ENCODE results near the gene NOXRED1.

NOXRED1 gene

DNA sequence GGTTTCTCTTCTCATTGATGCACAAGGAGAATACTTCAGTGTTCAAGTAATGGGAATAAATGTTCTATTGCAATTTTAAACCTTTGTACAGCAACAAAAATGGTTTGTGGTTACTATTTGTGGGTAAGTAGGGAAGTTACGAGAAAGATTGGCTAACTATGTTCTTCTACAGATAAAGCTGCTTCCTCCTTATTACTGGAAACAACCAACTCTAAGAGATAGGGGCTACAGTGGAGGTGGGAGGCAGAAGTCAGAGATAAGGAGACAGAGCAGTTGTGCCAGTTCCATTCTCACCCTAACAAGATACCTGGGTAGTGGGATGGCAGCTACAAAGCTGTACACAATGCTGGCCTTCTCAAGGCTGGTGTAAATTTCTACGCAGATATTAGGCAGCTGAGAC is 16.2 kb downstream of the NOXRED1 start:
- DNase-seq = no peak

DNA sequence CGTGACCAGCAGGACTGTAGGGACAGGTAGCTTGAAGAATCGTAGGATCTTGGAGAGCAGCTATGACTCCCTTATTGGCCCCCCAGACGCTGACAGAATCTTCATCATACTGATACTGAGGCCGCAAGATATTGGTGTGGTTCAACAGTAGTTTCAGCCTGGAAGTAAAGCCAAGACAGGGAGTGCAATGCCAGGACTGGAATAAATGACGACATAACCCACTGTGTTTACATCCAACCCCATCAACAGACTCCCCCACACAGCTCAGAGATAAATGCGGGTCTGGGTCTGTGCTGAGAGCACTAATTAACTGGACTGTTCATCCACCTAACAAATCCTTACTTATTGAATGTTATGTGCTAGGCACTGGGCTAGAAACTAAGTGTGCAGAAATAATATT is 16.6 kb downstream of the NOXRED1 start:
- no peak for DNase-seq

- DNase-seq = no peak
Measured at GRCh38 chr14:77406086-77406485, 17.2 kb downstream of the NOXRED1 start.

DNA sequence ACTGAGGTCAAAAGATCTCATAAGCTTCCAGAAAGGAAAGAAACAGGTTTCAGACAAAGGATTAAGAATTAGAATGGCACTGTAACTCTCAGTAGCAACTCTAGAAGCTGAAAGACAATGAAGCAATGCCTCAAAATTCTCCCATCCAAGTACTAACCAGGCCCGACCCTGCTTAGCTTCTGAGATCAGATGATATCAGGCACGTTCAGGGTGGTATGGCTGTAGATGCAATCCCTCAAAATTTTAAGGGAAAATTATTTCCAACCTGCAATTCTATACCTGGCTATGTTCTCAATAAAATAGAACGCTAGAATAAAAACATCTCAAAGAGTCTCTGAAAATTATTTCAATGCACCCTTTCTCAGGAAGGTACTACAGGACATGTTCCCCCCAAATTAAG is 19.6 kb downstream of the NOXRED1 start:
- no peak for DNase-seq

DNA sequence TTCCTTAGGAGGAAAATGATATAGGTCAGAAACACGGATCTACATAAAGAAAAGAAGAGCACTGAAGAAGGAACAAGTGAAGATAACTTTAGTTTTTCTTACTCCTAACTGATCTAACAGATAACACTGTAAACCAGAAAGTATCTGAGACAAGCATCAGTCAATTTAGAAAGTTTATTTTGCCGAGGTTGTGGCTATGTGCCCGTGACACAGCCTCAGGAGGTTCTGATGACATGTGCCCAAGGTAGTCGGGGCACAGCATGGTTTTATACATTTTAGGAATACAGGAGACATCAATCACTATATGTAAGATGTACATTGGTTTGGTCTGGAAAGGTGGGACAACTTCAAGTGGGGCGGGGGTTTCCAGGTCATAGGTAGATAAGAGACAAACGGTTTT is 23.1 kb downstream of the NOXRED1 start:
- no peak for DNase-seq

DNA sequence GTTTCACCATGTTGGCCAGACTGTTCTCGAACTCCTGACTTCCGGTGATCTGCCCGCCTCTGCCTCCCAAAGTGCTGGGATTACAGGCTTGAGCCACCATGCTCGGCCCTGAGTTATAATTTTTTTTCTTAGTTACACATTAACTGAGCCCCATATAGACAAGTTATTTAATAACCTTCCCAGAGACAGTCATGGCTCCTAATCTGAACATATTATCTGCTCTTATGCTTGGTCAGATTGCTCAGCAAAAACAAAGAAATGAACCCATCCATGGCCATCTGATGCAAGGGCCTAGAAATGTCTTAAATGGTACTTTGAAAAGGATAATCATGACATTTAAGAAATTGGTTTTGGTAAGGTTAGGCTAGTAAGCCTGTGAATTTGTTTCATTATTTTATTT is 33.1 kb downstream of the NOXRED1 start:
- DNase-seq = no peak

DNA sequence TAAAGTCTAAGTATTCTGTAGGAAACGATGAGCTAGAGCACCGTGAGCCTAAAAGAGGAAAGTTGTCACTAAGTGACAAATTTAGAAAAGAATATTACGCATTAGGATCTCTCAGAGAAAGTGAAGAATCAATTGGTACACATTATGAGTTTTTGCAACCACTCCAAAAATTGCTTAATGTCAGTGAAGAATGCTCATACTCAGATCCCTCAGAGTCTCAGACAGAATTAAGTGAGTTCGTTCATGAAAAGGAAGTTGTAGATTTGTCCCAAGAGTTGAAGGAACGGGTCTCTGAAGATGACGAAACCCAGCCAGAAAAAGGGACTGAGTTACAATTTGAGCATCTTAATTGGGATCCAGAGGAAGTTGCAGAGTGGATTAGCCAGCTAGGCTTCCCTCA is 44.6 kb downstream of the NOXRED1 start:
- no peak for DNase-seq

DNA sequence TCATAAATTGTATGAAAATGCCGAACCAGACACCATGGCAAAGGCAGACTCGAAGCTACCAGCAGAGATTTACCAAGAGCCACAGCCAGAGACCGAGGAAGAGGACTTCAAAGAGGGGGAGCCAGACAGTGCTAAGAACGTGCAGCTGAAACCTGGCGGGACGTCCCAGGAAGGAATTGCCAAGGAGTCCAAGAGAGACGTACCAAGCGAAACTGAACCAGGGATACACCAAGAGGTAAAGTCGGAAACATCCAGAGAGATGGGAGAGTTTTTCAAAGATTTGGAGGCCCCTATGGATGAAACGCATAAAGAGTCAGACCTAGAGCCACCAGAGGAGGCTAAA is 45.9 kb downstream of the NOXRED1 start:
- no peak for DNase-seq

DNA sequence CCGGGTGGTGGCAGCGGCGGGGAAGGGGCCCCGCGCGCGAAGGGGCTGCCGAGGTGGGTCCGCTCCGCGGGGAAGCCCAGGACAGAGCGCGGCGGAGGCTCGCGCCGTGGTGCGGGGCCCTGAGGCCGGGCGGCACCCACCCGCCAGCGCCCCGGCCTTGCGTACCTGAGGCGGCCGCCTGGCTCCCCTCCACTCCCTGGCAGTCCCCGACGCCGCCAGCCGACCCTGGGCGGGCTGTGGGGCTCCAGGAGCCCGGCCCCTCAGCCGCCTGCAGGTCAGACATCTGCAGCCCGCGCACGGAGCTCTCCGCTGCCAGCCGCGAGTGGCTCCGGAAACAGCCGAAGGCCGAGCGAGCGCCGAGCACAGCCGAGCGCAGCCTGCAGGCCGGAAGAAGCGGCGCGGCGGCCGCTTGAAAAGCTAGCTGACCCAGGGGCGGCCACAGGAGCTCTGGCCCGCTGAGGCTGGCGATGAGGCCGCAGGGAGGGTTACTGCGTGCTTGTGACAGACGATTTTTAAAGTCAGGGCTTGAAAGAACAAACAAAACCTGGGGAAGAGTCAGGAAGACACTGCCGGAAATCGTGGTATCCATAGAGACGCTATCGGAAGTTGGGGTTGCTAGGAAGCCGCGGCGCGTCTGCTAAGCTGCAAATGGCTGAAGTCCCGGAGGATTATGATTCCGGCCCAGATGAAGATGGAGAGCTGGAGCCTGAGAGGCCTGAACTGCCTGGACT is 46.4 kb downstream of the NOXRED1 start, which contains the start of the genes SAMD15 and TMED8:
SAMD15 (plus strand) TSS at position 609 of the 731 bp plus-strand sequence; CDS start at position 649, 40 bp downstream.
TMED8 (minus strand) TSS at position 324 of the 731 bp plus-strand sequence; CDS start at position 283, 41 bp downstream.
- peak; percentile 17 for DNase-seq

DNA sequence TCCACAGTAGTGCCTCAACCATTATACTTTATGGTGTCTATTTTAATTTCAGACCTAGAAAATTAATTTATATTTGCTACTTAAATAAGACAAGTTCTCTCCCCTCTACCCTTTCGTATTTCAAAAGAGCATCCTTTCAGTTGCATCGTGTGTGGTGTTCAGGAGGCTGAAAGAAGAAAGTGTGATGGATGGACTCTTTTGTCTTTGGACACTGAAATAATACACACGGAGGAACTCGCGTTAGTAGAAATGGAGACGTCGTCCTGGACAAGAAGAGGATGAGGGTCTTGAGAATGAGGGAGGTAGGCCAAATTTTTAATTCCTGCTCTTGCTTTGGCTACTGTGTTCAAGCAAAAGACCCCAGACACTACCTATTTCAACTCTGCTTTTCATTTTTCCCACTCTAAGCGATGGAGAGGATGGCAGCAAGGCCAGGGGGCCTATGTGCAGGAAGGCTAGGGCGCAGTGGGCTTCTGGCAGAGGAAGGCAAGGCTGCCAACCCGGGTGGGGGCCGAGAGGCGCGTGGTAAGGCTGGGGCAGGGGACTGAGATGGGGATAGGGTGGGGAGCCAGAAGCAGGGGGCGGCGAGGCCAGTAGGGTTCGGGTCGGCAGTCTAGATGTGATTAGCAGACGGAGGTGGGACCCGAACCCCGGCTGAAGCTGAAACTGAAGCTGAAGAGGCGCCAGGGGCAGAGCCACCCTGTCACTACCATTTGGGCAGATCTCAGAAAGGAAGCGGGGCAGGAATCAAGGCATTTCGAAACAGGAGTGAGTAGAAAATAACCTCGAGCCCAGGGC is 47.2 kb downstream of the NOXRED1 start:
- no peak for DNase-seq

DNA sequence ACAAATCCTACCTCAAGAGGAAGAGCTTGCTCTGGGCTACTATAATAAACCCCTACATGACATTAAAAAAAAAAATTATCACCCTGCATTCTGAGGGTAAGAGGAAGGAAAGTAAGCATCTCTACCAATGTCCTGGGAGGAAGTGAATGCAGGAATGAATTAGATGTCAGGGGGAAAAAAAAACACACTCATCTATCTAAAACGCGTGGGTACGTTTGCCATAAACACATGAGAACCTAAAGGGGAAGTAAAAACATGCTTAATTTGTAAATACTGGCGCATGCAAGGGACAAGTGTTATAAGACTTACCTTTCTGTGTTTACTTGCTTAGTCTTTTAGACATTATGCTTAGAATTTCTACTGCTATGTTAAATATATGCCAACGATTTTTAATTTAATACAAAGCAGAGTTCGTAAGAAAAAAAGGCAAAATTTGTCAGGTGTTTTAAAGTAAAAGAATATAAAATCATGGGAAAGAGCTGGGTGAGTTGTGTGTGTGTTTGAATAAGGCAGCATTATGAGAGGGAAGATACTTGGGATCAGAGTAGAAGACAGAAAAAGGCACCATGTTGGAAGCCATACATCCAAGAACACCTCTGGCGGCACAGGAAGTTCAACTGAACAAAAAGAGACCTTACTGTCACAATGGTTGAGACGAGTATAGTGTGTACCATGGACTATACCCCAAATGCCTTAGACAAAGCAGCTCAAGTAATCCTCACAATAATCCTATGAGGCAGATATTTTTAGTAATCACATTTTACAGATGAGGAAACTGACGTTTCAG is 48.0 kb downstream of the NOXRED1 start:
- DNase-seq = no peak

GRCh38 chr14:77372304-77372841 is 51.0 kb downstream of the NOXRED1 start:
- no peak for DNase-seq

GRCh38 chr14:77369285-77369684 is 54.0 kb downstream of the NOXRED1 start:
- DNase-seq = no peak

- DNase-seq = no peak
Measured at GRCh38 chr14:77364146-77364545, 59.2 kb downstream of the NOXRED1 start.

DNA sequence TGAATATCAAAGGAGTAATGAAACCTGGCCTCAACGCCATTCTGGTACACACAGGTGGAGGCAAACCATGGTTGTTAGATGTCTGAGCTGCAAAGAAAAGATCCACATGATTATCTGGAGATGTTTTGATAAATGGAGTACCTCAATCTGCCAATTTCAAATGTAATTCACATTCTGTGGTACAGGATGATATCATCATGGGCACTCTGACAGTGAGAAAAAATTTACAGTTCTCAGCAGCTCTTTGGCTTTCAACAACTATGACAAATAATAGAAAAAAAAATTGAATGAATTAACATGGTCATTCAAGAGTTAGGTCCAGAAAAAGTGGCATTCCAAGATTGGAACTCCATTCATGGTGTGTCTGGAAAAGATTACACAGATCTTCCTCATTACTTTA is 63.7 kb downstream of the NOXRED1 start:
- no peak for DNase-seq

DNA sequence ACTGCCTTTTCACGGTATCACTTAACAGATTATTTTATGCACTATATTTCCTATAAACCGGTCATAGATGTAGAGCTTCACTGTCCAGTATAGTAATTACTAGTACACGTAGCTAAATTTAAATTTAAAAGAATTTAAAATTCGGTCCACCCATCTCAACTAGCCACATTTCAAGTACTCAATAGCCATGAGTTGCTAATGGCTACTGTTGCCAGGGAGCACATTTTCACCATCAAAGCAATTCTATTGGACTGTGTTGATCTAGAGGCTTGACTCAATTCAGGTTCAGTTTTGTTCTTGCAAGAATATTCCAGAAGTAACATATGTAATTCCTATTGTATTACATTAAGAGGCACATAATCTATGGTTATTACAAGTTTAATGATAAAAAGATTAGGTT is 66.4 kb downstream of the NOXRED1 start:
- no peak for DNase-seq

GRCh38 chr14:77355811-77356210 is 67.5 kb downstream of the NOXRED1 start:
- no peak for DNase-seq

GRCh38 chr14:77353469-77354141 is 69.7 kb downstream of the NOXRED1 start:
- DNase-seq = no peak

DNA sequence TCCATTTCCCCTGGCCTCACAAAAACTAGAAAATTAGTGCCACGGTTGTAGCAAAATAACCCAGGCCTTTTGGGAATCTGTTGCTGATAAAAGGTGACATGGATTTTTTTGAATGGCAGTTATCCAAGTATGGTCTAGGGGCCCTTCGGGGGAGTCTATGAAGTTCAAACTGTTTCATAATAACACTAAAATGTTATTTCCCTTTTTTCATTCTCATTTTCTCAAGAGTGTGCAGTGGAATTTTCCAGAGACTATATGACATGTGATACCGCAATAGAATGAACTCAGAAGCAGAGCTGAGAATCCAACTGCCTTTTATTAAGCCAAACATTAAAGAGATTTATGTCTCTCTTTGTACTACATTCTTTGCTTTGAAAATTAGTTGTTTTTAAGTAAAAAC is 75.6 kb downstream of the NOXRED1 start:
- no peak for DNase-seq

DNA sequence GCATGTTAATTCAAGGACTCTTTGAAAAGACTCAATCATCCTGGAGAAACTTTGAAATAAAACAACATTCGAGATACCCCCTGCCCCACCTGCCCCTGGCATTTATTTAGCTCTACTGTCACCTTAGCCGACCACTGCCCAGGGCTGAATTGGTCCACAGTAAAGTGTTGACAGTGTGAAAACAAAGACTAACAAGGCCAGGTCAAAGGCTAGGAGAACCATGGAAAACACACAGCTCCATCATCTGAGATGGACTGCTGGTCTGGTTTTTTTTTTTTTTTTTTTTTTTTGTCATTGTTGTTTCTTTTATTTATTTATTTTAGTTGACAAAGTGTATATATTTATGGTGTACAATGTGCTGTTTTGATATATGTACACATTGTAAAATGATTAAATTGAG is 76.8 kb downstream of the NOXRED1 start:
- DNase-seq = no peak

DNA sequence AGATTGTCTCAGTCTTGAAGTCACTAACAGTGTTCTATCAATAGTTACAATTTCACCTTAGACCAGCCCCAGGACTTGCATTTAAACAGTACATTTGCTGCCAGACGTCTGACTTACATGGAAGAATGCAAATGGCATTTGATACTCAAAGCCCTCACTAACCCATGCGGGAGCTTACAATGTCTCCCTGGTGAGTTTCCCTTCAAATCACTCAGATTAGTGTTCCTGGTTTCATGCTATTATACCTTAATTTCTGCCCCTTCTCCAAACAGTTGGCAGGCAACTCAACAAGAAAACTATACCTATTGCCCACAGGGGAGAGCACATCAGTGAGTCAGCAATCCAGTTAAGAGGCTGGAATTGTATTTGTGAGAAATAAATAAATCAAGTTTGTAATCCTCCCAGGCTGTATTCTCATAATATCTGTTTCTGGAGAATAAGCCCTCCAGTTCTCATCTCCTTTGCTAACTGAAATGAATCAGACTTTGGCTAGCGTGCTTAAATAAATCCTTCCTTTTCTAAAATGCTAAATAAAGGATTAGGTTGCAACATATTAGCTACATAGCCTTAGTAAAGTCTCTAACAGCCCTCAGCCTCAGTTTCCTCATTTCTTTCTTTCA is 78.8 kb downstream of the NOXRED1 start:
- no peak for DNase-seq
